ENCODE measurements around the gene BCAS4. TPM values are rescaled to one million over a fixed set of nuclear protein-coding genes. Genes with fewer than 3 reads are reported as not detected.

Gene BCAS4
- total RNA-seq, result under 1 TPM; 0.30 to 0.84 (median 0.51) TPM

- TF ChIP-seq CTCF (IDR thresholded peaks at IDR 0.05) (peak; percentile 81 to 99 (median 98)), POLR2A (IDR thresholded peaks at IDR 0.05) (no peak)
- 1% methylated on average over 32 to 49 of the region's 92 CpGs for WGBS, 2 donors
- no peaks in the 10 kb centered on the region for H3K36me3 ChIP-seq
- peak; percentile 37 to 45 for DNase-seq (ENCODE audit: low spot score in 2 of 2)
- no peaks in the 10 kb centered on the region for H3K9me3 ChIP-seq
- H3K4me3 ChIP-seq, result peak within 1 kb of the TSS; percentile 57 to 97 (median 75)
- H3K27ac ChIP-seq, result peak within 1 kb of the TSS; percentile 6 to 73 (median 42)
- no peaks in the 10 kb centered on the region for H3K27me3 ChIP-seq
- H3K4me1 ChIP-seq, result peaks cover 0 to 34% (median 14%) of the 10 kb centered on the region in 4 donors
These were observed at the start of gene BCAS4 for GRCh38 chr20:50794846-50795634. TSS of gene BCAS4 (plus strand) at chr20:50795061. CDS start at chr20:50795084, 23 bp downstream.

- TF ChIP-seq POLR2A (IDR thresholded peaks at IDR 0.05) (no peak), CTCF (IDR thresholded peaks at IDR 0.05) (no peak), EP300 (IDR thresholded peaks at IDR 0.05) (no peak)
- peaks cover 0 to 5% (median 0%) of the 10 kb centered on the region in 3 donors for H3K36me3 ChIP-seq
- peak overlapping the region; percentile 0 to 92 (median 84) for H3K27ac ChIP-seq
- H3K27me3 ChIP-seq, result no peaks in the 10 kb centered on the region
- peaks cover 0 to 60% (median 21%) of the 10 kb centered on the region in 4 donors for H3K4me1 ChIP-seq
- no peak for DNase-seq (ENCODE audit: low spot score in 2 of 2)
- H3K4me3 ChIP-seq, result no peak overlapping the region
- H3K9me3 ChIP-seq, result no peaks in the 10 kb centered on the region
- 68 to 78% methylated on average over 2 of the region's 2 CpGs for WGBS, 2 donors
These were observed 49.2 kb upstream of the BCAS4 start for GRCh38 chr20:50745634-50746137.

- WGBS, 2 donors, result 40 to 47% methylated on average over 3 of the region's 3 CpGs
- Histone ChIP-seq H3K27ac (peak overlapping the region; percentile 0 to 92 (median 84)), H3K27me3 (no peaks in the 10 kb centered on the region), H3K9me3 (no peaks in the 10 kb centered on the region), H3K4me1 (peaks cover 0 to 60% (median 21%) of the 10 kb centered on the region in 4 donors), H3K36me3 (peaks cover 0 to 5% (median 0%) of the 10 kb centered on the region in 3 donors), H3K4me3 (no peak overlapping the region)
- TF ChIP-seq EP300 (IDR thresholded peaks at IDR 0.05) (peak in 1 of 2 donors; percentile 39), POLR2A (IDR thresholded peaks at IDR 0.05) (no peak)
- DNase-seq (ENCODE audit: low spot score in 2 of 2), result no peak
These were observed 48.5 kb upstream of the BCAS4 start for GRCh38 chr20:50746138-50746940.

- peaks cover 0 to 5% (median 0%) of the 10 kb centered on the region in 3 donors for H3K36me3 ChIP-seq
These were observed 47.6 kb upstream of the BCAS4 start for GRCh38 chr20:50747275-50747674.

More at GRCh38 chr20:50747275-50747674, 47.6 kb upstream of the BCAS4 start:
- no peak overlapping the region for H3K4me3 ChIP-seq
- no peak for DNase-seq (ENCODE audit: low spot score in 2 of 2)
- H3K4me1 ChIP-seq, result peaks cover 0 to 60% (median 21%) of the 10 kb centered on the region in 4 donors
- H3K27me3 ChIP-seq, result no peaks in the 10 kb centered on the region
- no peaks in the 10 kb centered on the region for H3K9me3 ChIP-seq
- 78 to 85% methylated on average over 2 of the region's 2 CpGs for WGBS, 2 donors
- TF ChIP-seq EP300 (IDR thresholded peaks at IDR 0.05) (no peak), CTCF (IDR thresholded peaks at IDR 0.05) (no peak), POLR2A (IDR thresholded peaks at IDR 0.05) (no peak)
- peak overlapping the region in 3 of 4 donors; percentile 79 to 92 (median 89) for H3K27ac ChIP-seq

Data from tibial nerve (tissue), 4 donors.